Fibroblast of pulmonary artery (primary cell): ENCODE results near the gene DNAH14.
A peak's percentile ranks its signal among the peaks of the same experiment; 100 is the strongest.

Experiments
- DNase-seq: peaks from one replicate; pipeline ENCODE4 v3.0.0-alpha.2; 2010; ENCODE audit warnings: low read depth
- H3K4me3 ChIP-seq: replicated peaks from 2 replicates; pipeline ENCODE4 v1.5.1; 2011; ENCODE audit warnings: low read depth, mild to moderate bottlenecking, control low read depth, low read length, moderate library complexity
- TF ChIP-seq, protein P1 (sequence below): IDR thresholded peaks from 2 replicates; pipeline ENCODE4 v1.5.1; 2011; ENCODE audit warnings: mild to moderate bottlenecking, control low read depth, low read length, inconsistent platforms; ENCODE audit errors: missing control alignments

DNAH14 gene

GRCh38 chr1:225063722-225064121 is 134.2 kb downstream of the DNAH14 start:
- TF ChIP-seq, protein P1, sequence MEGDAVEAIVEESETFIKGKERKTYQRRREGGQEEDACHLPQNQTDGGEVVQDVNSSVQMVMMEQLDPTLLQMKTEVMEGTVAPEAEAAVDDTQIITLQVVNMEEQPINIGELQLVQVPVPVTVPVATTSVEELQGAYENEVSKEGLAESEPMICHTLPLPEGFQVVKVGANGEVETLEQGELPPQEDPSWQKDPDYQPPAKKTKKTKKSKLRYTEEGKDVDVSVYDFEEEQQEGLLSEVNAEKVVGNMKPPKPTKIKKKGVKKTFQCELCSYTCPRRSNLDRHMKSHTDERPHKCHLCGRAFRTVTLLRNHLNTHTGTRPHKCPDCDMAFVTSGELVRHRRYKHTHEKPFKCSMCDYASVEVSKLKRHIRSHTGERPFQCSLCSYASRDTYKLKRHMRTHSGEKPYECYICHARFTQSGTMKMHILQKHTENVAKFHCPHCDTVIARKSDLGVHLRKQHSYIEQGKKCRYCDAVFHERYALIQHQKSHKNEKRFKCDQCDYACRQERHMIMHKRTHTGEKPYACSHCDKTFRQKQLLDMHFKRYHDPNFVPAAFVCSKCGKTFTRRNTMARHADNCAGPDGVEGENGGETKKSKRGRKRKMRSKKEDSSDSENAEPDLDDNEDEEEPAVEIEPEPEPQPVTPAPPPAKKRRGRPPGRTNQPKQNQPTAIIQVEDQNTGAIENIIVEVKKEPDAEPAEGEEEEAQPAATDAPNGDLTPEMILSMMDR, result no peak
- DNase-seq, result no peak
- no peak overlapping the region for H3K4me3 ChIP-seq

- H3K4me3 ChIP-seq, result no peak overlapping the region
- TF ChIP-seq, protein P1, result no peak
Measured at GRCh38 chr1:225070972-225071371, 141.5 kb downstream of the DNAH14 start.

GRCh38 chr1:225097175-225097574 is 167.7 kb downstream of the DNAH14 start:
- H3K4me3 ChIP-seq, result no peak overlapping the region
- TF ChIP-seq, protein P1, result no peak
- no peak for DNase-seq

More at GRCh38 chr1:225070972-225071371, 141.5 kb downstream of the DNAH14 start:
- DNase-seq, result no peak

DNA sequence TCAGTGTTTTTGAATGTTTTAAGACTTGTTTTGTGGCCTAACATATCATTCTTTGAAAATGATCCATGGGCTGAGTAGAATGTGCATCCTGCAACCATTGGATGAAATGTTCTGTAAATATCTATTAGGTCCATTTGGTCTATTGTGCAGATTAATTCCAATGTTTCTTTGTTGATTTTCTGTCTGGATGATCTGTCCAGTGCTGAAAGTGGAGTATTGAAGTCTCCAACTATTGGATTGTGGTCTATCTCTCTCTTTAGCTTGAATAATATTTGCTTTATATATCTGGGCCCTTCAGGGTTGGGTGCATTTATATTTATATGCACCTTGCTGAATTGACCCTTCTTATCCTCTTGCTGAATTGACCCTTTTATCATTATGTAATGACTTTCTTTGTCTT is 181.5 kb downstream of the DNAH14 start:
- TF ChIP-seq, protein P1, result no peak
- H3K4me3 ChIP-seq, result no peak overlapping the region
- no peak for DNase-seq

DNA sequence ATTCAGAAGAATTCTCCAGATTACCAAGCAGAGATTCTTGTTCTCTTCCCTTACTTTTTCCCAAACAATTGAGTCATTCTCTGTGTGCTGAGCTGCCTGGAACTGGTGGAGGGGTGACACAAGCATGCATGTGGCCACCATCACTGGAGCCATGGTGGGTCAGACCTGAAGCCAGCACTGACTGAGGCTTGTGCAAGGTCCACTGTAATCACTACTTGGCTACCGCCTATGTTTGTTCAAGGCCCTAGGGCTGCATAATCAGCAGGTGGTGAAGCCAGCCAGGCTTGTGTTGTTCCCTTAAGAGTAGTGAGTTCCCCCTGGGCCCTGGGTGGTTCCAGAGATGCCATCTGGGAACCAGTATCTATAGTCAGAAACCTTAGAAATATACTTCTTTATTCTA is 183.8 kb downstream of the DNAH14 start:
- no peak overlapping the region for H3K4me3 ChIP-seq
- DNase-seq, result no peak
- TF ChIP-seq, protein P1, result no peak

GRCh38 chr1:225114354-225114990 is 185.0 kb downstream of the DNAH14 start:
- no peak overlapping the region for H3K4me3 ChIP-seq
- TF ChIP-seq, protein P1, result no peak
- peak; percentile 3 for DNase-seq

DNA sequence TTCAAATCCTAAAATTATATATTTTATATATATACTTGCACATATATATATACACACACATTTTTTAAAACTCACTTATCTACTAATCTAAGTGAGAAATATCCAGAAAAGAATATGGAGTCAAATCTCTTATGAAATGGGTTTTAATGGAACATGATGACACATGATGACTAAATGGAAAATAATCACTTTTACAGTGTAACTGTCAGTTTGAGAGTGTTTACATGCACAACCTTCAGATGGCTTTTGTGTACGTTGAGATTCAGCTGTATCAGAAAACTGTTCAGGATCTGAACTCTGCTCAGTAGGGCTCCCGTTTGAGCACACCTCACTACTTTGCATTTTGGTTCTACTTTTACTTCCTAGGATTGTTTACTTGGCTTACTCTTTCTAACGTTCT is 189.8 kb downstream of the DNAH14 start:
- H3K4me3 ChIP-seq, result no peak overlapping the region
- no peak for DNase-seq
- TF ChIP-seq, protein P1, result no peak
